ENCODE data around the gene WDR48. TPM values are rescaled to one million over a fixed set of nuclear protein-coding genes. Genes with fewer than 3 reads are reported as not detected.
A peak's percentile ranks its signal among the peaks of the same experiment; 100 is the strongest.

Gene WDR48
- total RNA-seq, 4 donors from 2014 or later = 28.4 to 84.4 (median 37.0) TPM

DNA sequence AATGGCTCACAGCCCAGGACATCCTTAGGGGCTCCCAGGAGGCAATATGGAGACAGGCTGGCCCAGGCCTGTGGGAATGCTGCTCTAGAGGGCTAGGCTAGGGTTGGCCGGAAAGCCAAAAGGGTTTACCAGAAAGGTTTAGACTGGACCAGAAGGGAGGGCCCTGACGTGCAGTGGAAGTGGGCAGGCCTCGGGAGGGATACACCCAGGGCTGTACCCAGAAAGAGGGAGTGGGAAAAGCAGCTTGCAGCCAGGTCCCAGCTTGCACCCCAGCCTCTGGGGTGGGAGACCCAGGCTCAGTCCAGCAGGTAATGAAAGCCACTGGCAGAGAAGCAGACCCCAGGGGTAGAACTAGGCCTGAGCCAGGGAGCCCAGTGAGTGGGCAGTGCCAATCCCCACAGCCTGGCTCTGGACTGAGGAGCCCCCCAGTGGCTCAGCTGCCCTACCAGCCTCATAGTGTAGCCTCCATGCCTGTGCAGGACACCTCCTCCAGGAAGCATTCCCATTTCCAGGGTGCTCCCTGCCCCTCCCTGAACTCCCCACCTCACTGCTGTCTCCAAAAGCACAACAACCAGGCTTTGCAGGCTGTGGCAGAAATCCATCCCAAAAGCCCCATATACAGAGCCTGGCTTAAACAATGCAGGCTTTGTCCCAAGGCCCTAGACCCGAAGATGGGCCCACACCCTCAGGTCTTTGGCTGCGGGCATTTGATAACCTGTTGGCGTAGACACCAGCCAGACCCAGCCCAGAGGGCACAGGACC lies 52.2 kb downstream of the WDR48 start:
- Histone ChIP-seq H3K36me3 (no peaks in the 10 kb centered on the region), H3K27ac (peak overlapping the region in 1 of 2 donors; percentile 11), H3K4me3 (no peak overlapping the region), H3K4me1 (peaks cover 0 to 5% of the 10 kb centered on the region in 2 donors), H3K27me3 (no peaks in the 10 kb centered on the region), H3K9me3 (no peaks in the 10 kb centered on the region)
- DNase-seq = no peak
- no peak for TF ChIP-seq POLR2A (IDR thresholded peaks at IDR 0.05)
- TF ChIP-seq, protein P1, sequence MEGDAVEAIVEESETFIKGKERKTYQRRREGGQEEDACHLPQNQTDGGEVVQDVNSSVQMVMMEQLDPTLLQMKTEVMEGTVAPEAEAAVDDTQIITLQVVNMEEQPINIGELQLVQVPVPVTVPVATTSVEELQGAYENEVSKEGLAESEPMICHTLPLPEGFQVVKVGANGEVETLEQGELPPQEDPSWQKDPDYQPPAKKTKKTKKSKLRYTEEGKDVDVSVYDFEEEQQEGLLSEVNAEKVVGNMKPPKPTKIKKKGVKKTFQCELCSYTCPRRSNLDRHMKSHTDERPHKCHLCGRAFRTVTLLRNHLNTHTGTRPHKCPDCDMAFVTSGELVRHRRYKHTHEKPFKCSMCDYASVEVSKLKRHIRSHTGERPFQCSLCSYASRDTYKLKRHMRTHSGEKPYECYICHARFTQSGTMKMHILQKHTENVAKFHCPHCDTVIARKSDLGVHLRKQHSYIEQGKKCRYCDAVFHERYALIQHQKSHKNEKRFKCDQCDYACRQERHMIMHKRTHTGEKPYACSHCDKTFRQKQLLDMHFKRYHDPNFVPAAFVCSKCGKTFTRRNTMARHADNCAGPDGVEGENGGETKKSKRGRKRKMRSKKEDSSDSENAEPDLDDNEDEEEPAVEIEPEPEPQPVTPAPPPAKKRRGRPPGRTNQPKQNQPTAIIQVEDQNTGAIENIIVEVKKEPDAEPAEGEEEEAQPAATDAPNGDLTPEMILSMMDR (IDR thresholded peaks at IDR 0.05) = no peak
- intact Hi-C loops (cut with DNase I; ENCODE audit: low total_unique reads) = no loop called here

DNA sequence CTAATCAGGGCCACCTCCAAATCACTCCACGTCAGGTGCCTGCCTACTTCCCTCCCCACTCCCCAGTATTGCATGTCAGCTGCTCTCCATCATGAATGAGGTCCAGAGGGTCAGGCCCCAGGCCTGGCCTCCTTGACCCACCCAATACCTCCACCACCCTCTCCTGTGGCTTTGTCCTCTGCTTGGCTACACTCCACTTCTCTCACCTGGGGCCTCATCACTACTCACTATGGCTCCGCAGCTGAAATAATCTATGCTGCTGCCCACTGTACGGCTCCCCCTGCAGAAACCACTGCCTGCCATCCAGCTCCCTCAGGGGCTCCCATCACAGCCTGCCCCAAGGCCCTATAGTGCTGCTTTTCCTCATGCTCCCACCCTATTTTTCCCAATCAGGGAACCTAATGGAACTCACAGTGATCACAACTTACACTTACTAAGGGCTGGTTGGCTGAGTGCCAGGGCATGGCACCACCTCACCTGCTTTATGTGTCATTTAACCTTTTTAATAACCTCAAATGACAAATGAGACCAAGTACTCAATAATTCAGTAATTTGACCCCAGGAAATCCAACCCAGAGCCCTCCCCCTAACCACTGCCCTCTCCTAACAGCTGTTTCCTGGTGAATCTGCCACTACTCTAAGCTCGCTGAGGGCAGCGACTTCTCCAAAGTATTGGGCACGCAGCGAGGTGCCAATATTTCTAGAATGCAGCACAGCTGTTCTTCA lies 53.3 kb downstream of the WDR48 start:
- intact Hi-C loops (cut with DNase I; ENCODE audit: low total_unique reads) = no loop called here
- no peaks in the 10 kb centered on the region for H3K36me3 ChIP-seq
- no peak for TF ChIP-seq POLR2A (IDR thresholded peaks at IDR 0.05)
- TF ChIP-seq, protein P1 (IDR thresholded peaks at IDR 0.05) = no peak
- no peak for DNase-seq
- no peak overlapping the region for H3K4me3 ChIP-seq
- peak overlapping the region in 1 of 2 donors; percentile 11 for H3K27ac ChIP-seq
- peaks cover 0 to 5% of the 10 kb centered on the region in 2 donors for H3K4me1 ChIP-seq
- H3K9me3 ChIP-seq = no peaks in the 10 kb centered on the region
- H3K27me3 ChIP-seq = no peaks in the 10 kb centered on the region

DNA sequence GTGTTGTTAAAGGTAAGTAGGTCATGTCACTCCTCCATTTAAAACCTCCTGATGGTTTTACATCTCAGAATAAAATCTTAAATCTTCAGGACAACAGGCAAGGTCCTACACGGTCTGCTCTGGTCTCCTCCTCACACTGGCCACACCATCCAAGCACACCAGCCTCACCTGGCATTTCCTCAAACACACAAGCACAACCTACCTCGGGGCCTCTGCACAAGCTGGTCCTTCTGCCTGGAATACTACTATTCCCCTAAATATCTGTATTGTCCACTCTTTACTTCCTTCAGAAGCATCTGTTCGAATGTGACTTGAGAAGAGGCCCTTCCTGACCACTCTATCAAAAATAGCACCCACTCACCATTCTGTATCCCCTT lies 53.9 kb downstream of the WDR48 start:
- no peaks in the 10 kb centered on the region for H3K36me3 ChIP-seq
- peak overlapping the region in 1 of 2 donors; percentile 92 for H3K27ac ChIP-seq
- H3K9me3 ChIP-seq = no peaks in the 10 kb centered on the region
- TF ChIP-seq, protein P1 (IDR thresholded peaks at IDR 0.05) = no peak
- no peak for TF ChIP-seq POLR2A (IDR thresholded peaks at IDR 0.05)
- H3K4me3 ChIP-seq = no peak overlapping the region
- no peaks in the 10 kb centered on the region for H3K27me3 ChIP-seq
- intact Hi-C loops (cut with DNase I; ENCODE audit: low total_unique reads) = no loop called here
- DNase-seq = no peak
- peaks cover 0 to 5% of the 10 kb centered on the region in 2 donors for H3K4me1 ChIP-seq

DNA sequence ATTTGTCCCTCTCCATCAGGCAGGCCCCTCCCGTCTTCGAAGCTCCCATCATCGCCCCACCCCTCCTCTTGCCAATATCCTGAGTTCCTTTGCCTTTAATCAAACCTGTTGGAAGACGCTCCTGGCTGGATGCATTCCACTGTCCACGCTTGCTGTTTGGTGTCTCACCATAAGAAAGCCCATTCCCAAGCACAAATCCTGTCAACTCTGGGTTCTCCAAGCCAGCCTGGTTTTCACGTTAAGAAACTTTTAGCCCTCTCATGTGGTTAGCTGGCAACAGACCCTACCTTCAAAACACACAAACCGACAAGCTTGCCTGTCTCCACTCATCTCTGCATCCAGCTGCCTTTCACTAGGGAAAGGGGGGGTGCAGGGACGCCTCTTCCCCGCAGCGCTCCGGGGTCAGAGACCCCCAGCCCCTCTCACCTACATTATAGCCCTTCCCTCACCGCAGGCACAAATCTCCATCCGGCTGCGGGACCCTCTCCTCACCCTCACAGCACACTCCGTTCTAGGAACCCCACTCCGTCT lies 54.5 kb downstream of the WDR48 start:
- DNase-seq = no peak
- Histone ChIP-seq H3K27ac (peak overlapping the region; percentile 82 to 92), H3K36me3 (no peaks in the 10 kb centered on the region), H3K4me3 (peak overlapping the region; percentile 63 to 79), H3K27me3 (no peaks in the 10 kb centered on the region), H3K9me3 (no peaks in the 10 kb centered on the region), H3K4me1 (peaks cover 0 to 5% of the 10 kb centered on the region in 2 donors)
- intact Hi-C loops (cut with DNase I; ENCODE audit: low total_unique reads) = no loop called here
- TF ChIP-seq, protein P1 (IDR thresholded peaks at IDR 0.05) = no peak
- TF ChIP-seq POLR2A (IDR thresholded peaks at IDR 0.05) = no peak

All from uterus (tissue), 4 donors.